Thyroid gland (tissue), 4 donors: ENCODE data around the gene NOP9.

Experiments used
- POLR2A ChIP-seq, 2 donors: fragments of 450-650 bp; IDR thresholded peaks; one replicate each; pipeline ENCODE4 v1.6.1; 2017; ENCODE audit warnings: antibody characterized with exemption in 2 of 2, mild to moderate bottlenecking in 2 of 2, moderate library complexity in 1 of 2
- TF ChIP-seq, protein P1 (sequence below), 6 experiments: fragments of 200-600 bp in 3 of 6; fragments of 450-650 bp in 3 of 6; sonication (generic) in 3 of 6; IDR thresholded peaks; one replicate each; pipeline ENCODE4 v1.5.1; 2016 to 2019; ENCODE audit warnings: antibody characterized with exemption in 6 of 6, mild to moderate bottlenecking in 2 of 6, inconsistent platforms in 1 of 6, moderate library complexity in 1 of 6

DNA sequence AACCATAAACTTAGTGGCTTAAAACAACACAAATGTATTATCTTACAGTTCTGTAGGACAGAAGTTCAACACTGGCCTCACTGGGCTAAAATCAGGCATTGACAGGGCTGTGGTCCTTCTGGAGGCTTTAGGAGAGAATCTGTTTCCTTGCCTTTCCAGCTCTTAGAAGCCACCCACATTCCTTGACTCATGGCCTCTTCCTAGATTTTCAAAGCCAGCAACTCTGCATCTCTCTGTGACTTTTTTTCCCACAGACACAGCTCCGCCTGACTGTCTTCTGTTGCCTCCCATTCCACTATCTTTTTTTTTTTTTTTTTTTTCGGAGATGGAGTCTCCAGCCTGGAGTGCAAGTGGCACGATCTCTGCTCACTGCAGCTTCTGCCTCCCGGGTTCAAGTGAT is 56.6 kb downstream of the NOP9 start:
- TF ChIP-seq, protein P1, sequence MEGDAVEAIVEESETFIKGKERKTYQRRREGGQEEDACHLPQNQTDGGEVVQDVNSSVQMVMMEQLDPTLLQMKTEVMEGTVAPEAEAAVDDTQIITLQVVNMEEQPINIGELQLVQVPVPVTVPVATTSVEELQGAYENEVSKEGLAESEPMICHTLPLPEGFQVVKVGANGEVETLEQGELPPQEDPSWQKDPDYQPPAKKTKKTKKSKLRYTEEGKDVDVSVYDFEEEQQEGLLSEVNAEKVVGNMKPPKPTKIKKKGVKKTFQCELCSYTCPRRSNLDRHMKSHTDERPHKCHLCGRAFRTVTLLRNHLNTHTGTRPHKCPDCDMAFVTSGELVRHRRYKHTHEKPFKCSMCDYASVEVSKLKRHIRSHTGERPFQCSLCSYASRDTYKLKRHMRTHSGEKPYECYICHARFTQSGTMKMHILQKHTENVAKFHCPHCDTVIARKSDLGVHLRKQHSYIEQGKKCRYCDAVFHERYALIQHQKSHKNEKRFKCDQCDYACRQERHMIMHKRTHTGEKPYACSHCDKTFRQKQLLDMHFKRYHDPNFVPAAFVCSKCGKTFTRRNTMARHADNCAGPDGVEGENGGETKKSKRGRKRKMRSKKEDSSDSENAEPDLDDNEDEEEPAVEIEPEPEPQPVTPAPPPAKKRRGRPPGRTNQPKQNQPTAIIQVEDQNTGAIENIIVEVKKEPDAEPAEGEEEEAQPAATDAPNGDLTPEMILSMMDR (IDR thresholded peaks at IDR 0.05), result no peak
- TF ChIP-seq POLR2A (IDR thresholded peaks at IDR 0.05), result no peak
